GM18502 (cell line): ENCODE data around the gene LMO3.
"Not testable (repeated sequence)": the region's sequence is repeated elsewhere in the genome, so short reads cannot be mapped to it uniquely, and the experiment has no call there.

Source experiments
- ATAC-seq: cut with Tn5 transposase; IDR thresholded peaks from one replicate; pipeline ENCODE4 v1.9.1; 2021; ENCODE audit warnings: mild to moderate bottlenecking; ENCODE audit not compliant: unreplicated experiment, poor library complexity

The LMO3 gene

DNA sequence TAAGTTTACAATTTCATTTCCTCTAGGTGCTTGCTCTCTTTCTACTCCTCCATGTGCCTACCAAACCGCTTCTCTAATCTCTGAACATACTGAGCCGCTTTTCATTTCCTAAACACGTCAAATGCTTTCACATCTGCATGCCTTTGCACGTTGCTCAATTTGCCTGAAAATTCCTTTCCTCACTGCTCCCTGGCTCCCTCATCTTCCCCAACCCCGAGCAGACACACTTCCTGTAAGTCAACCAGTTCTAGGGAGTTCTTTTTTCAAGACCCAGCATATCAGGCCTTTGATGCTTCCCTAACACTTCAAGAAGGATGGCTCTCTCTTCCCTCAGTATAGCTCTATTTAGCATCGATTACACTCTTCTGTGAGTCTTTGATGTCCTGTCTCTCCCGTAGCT lies 50.3 kb downstream of the LMO3 start:
- ATAC-seq: no peak

DNA sequence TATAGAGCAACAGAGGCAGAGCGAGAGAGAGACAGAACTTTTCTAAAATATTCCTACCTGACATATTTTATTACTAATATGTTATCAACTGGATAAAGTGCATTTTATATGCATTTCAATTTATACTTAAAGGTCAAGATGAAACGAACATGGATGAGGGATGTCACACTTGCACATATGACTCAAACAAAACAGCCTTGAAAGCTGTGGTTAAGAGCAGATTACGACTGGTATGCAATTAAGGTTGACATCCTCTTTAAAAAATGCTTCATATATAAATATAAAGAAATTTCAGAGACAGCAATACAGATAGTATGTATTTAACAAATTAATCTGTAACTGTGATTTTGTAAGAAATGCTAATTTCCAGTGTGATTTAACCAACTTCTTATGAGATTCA lies 52.5 kb downstream of the LMO3 start:
- ATAC-seq: no peak

DNA sequence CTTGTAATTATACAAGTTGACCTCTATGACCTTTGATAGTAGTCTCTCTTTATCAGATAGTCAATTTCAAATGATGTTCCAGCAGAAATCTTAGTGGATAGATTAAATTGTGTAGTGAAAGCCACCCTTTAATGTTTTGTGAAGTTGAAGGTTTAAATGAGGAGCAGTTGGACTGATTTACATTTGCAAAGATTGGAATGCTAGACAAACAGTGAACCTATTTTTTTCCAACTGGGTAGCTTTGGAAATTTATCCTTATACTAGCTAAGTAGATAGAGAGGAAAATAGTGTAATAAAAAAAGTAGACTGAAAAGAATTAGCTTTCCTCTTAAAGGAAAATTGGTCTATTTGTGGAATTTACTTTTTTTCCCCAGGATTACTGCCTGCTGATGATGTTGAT lies 53.7 kb downstream of the LMO3 start:
- ATAC-seq: no peak

GRCh38 chr12:16545836-16546235 lies 60.1 kb downstream of the LMO3 start:
- no peak for ATAC-seq

GRCh38 chr12:16542586-16542985 lies 63.4 kb downstream of the LMO3 start:
- no peak for ATAC-seq

- ATAC-seq: not testable (repeated sequence)
These were observed 68.3 kb downstream of the LMO3 start for GRCh38 chr12:16537652-16538051.

GRCh38 chr12:16531621-16532020 lies 74.3 kb downstream of the LMO3 start:
- ATAC-seq: no peak

DNA sequence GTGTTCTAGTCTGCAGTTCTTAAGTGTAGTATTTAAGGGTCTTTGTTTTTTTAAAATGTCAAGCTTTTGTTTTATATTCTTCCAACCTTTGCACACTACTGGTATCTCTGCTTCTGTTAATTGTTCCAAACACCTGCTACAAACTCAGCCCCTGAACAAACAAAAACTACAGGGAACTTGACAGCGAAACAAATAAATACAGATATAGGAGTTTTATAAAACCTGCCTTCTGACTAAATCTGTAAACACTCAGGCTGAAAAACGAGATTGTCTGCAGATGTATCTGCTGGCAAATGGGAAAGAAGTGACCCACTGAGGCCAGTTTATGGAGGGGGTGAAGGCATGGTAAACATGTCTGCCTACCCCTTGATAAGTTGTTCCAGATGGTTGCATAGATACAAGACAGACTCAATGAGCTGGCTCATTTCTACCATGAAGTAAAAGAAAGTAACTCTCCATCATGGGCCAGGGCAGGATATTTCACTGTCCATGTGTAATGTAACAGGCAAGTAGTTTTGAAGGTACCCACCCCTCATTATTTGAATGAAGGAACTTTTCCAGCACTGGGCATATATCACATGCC lies 75.6 kb downstream of the LMO3 start:
- ATAC-seq: no peak

- ATAC-seq: no peak
These were observed 79.3 kb downstream of the LMO3 start for GRCh38 chr12:16526693-16527092.

DNA sequence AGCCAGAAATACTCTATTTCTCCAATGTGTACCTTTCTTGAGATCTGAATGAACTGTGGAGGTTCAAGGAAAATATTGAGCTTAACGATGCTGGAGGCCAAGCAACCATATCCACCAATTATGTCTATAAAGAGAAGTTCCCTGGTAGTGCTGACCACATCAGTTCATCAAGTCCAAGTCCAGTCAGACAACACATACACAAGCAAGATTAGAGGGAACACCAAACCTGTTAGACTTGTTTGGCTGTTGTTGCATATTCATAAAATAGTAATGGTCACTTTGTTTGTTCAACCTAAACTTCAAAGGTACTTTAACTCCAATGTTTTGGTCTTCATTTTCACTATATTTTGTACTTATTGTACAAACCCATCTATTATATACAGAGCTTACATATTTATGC lies 81.6 kb downstream of the LMO3 start:
- ATAC-seq: no peak

DNA sequence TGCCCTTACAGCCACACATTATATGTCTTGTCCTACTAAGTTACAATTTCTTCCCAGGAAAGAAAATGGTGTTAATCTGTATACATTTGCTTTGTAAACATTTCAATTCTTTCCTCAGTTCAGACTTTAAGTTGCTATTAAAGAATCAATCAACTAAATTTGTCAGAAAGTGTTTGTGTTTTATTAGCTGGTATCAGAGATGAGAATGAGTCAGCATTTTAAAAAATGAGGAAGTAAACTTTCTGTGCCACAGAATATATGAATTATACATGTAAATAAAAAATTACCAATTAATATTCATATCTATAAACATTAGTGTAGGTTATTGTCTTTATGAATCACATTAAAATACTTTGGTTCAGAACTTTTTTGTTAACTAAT lies 82.0 kb downstream of the LMO3 start:
- ATAC-seq: no peak

DNA sequence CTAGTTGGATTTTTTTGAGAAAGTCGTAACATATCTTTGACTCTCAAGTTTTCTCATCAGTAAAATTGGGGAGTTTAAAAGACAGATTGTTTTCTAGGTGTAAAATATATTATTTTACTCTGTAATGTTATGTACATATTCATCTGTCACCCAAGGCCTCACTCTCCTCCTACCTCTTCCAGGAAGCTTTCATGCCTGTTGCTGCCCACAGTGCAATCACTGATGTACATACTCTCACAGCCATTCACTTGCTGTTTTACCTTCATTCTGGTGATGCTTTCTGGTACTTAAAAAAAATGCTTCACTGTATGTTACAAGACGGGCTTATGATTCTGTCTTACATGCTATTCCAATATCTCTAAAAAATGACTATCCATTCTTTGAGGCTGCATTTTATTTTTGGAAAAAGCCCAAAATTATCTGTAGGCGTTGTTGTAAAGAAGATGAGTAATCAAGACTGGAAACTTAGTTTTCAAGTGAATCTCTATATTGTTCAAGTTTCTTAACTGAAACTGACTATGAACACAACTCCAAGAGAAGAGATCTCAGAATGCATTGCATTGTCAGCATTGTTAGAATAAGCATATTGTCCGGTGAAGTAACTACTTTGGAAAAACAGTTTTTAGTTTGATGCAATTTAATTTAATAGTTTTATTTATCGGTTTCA lies 82.5 kb downstream of the LMO3 start:
- no peak for ATAC-seq

- no peak for ATAC-seq
These were observed 85.6 kb downstream of the LMO3 start for GRCh38 chr12:16520328-16520727.

- ATAC-seq: no peak
These were observed 90.3 kb downstream of the LMO3 start for GRCh38 chr12:16515666-16516065.

DNA sequence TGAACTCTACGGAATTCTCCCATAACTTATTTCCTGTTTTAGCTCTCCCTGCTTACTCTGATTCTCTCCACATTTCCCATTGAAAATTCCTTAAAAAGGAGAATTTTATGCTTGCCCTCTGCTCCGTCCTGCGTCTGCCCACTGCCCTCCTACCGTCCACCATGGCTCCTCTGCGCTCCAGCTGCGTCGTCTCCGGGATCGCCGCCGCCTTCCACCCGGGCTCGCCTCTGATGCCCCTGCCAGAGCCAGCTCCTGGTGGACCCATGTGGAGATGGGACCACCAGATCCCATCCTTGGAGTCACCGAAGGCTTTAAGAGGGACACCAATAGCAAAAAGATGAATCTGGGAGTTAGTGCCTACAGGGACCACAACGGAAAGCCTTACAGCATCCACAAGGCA lies 92.7 kb downstream of the LMO3 start:
- no peak for ATAC-seq

- no peak for ATAC-seq
These were observed 96.6 kb downstream of the LMO3 start for GRCh38 chr12:16509411-16509810.

DNA sequence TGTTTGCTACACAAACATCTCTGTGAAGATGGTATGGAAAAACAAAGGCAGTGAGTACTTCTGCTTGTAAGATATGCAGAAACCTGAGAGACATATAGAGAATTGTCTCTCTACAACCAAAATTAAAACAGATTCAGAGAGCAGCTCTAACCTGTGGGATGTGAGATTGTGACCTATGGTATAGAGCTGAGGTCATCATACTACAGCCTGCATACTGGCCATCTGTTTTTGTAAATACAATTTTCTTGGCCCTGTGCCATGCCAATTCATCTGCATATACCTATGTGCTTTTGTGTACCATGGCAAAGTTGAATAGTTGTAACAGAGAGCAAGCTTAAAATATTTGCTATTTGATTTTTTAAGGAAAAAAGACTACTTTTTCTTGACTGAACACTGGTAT lies 99.6 kb downstream of the LMO3 start:
- ATAC-seq: no peak

GRCh38 chr12:16504200-16504599 lies 101.8 kb downstream of the LMO3 start:
- no peak for ATAC-seq

- no peak for ATAC-seq
These were observed 106.4 kb downstream of the LMO3 start for GRCh38 chr12:16499611-16500010.
